HEK293 (cell line): ENCODE results near the gene CSRP1.

ENCODE experiments used
- CTCF ChIA-PET: fragments of 350-600 bp; formaldehyde crosslinking; extraction: SDS; loops from one replicate; lab custom pipeline; 2021; ENCODE audit warnings: antibody characterized with exemption; lab: Yijun Ruan, JAX
- POLR2A ChIA-PET: fragments of 300-600 bp; formaldehyde crosslinking; extraction: SDS; loops from one replicate; lab custom pipeline; 2020; ENCODE audit warnings: antibody characterized with exemption, inconsistent platforms; lab: Yijun Ruan, JAX
- H3K27ac ChIP-seq: fragments of 200-500 bp; sonication (Bioruptor generic); 2 replicates; pipeline ENCODE4 v1.5.1; 2014; ENCODE audit warnings: low read depth, low read length, control low read depth, inconsistent platforms; ENCODE audit errors: extremely low read depth
- H3K36me3 ChIP-seq, 2 experiments: fragments of 200-500 bp in 1 of 2; sonication (Bioruptor generic) in 1 of 2; 1 replicate in 1 of 2; 2 replicates in 1 of 2; pipeline ENCODE4 v1.5.1; 2014 to 2017; ENCODE audit warnings: inconsistent platforms in 2 of 2, low read length in 2 of 2; ENCODE audit not compliant: control insufficient read depth in 2 of 2, insufficient read depth in 1 of 2
- H3K4me1 ChIP-seq: fragments of 200-500 bp; sonication (Bioruptor generic); 2 replicates; pipeline ENCODE4 v1.5.1; 2014; ENCODE audit warnings: mild to moderate bottlenecking, low read length, inconsistent platforms; ENCODE audit not compliant: control insufficient read depth, insufficient read depth
- H3K4me3 ChIP-seq: 2 replicates; pipeline ENCODE4 v1.5.1; 2011; ENCODE audit warnings: low read depth, mild to moderate bottlenecking, control low read depth, low read length, moderate library complexity
- H3K9me3 ChIP-seq: fragments of 200-500 bp; sonication (Bioruptor generic); 2 replicates; pipeline ENCODE4 v1.5.1; 2014; ENCODE audit warnings: low read depth, low read length, inconsistent platforms; ENCODE audit not compliant: control insufficient read depth, insufficient read depth
- HOXA7 ChIP-seq: sonication (generic); formaldehyde crosslinking; IDR thresholded peaks from 2 replicates; pipeline ENCODE4 v1.8.1; 2022; ENCODE audit warnings: missing genetic modification reagents, borderline replicate concordance
- HOXD13 ChIP-seq: sonication (generic); formaldehyde crosslinking; IDR thresholded peaks from 2 replicates; pipeline ENCODE4 v1.8.0; 2022; ENCODE audit warnings: missing genetic modification reagents, borderline replicate concordance
- SCRT2 ChIP-seq: fragments of 450-650 bp; formaldehyde crosslinking; IDR thresholded peaks from 2 replicates; pipeline ENCODE4 v1.5.1; 2016; ENCODE audit warnings: missing biosample characterization, missing genetic modification characterization
- TCF7L2 ChIP-seq: IDR thresholded peaks from 2 replicates; pipeline ENCODE4 v1.6.1; 2011; ENCODE audit warnings: low read depth, mild to moderate bottlenecking, inconsistent platforms, low read length, moderate library complexity, borderline replicate concordance
- ZBTB1 ChIP-seq: fragments of 450-650 bp; formaldehyde crosslinking; IDR thresholded peaks from 2 replicates; pipeline ENCODE4 v1.5.1; 2016; ENCODE audit warnings: missing biosample characterization, missing genetic modification characterization
- ZNF184 ChIP-seq: fragments of 450-650 bp; IDR thresholded peaks from 2 replicates; pipeline ENCODE4 v1.5.1; 2018; ENCODE audit warnings: missing biosample characterization, mild to moderate bottlenecking, missing genetic modification characterization
- ZNF23 ChIP-seq: fragments of 450-650 bp; formaldehyde crosslinking; IDR thresholded peaks from 2 replicates; pipeline ENCODE4 v1.5.1; 2016; ENCODE audit warnings: missing biosample characterization, missing genetic modification characterization, borderline replicate concordance
- ZNF24 ChIP-seq: fragments of 450-650 bp; formaldehyde crosslinking; IDR thresholded peaks from 2 replicates; pipeline ENCODE4 v1.5.1; 2016; ENCODE audit warnings: missing biosample characterization, missing genetic modification characterization
- ZNF341 ChIP-seq: fragments of 450-650 bp; formaldehyde crosslinking; IDR thresholded peaks from 2 replicates; pipeline ENCODE4; 2016; ENCODE audit warnings: low read depth, missing biosample characterization, missing genetic modification characterization
- ZNF391 ChIP-seq: fragments of 450-650 bp; formaldehyde crosslinking; IDR thresholded peaks from 2 replicates; pipeline ENCODE4 v1.5.1; 2016; ENCODE audit warnings: low read depth, missing biosample characterization, missing genetic modification characterization, borderline replicate concordance
- ZNF426 ChIP-seq: fragments of 450-650 bp; formaldehyde crosslinking; IDR thresholded peaks from 2 replicates; pipeline ENCODE4 v1.5.1; 2017; ENCODE audit warnings: missing biosample characterization, missing genetic modification characterization, mild to moderate bottlenecking, inconsistent platforms, moderate library complexity
- ZNF549 ChIP-seq: fragments of 450-650 bp; IDR thresholded peaks from 2 replicates; pipeline ENCODE4 v1.5.1; 2018; ENCODE audit warnings: missing biosample characterization, missing genetic modification characterization, mild to moderate bottlenecking, inconsistent platforms, moderate library complexity
- ZNF624 ChIP-seq: fragments of 450-650 bp; formaldehyde crosslinking; IDR thresholded peaks from 2 replicates; pipeline ENCODE4 v1.5.1; 2017; ENCODE audit warnings: missing biosample characterization, missing genetic modification characterization
- ZNF654 ChIP-seq: fragments of 450-650 bp; formaldehyde crosslinking; IDR thresholded peaks from 2 replicates; pipeline ENCODE4 v1.5.1; 2016; ENCODE audit warnings: low read depth, missing biosample characterization, missing genetic modification characterization
- ZSCAN30 ChIP-seq: fragments of 450-650 bp; IDR thresholded peaks from 2 replicates; pipeline ENCODE4 v1.5.1; 2018; ENCODE audit warnings: missing biosample characterization, mild to moderate bottlenecking, missing genetic modification characterization, moderate library complexity
- TF ChIP-seq, protein P1 (sequence below): fragments of 450-650 bp; formaldehyde crosslinking; IDR thresholded peaks from 2 replicates; pipeline ENCODE4 v1.5.1; 2017; ENCODE audit warnings: missing biosample characterization, missing genetic modification characterization
- TF ChIP-seq, protein P2 (sequence below): fragments of 450-650 bp; formaldehyde crosslinking; IDR thresholded peaks from 2 replicates; pipeline ENCODE4 v1.5.1; 2016; ENCODE audit warnings: missing biosample characterization, missing genetic modification characterization
- TF ChIP-seq, protein P3 (sequence below): fragments of 450-650 bp; formaldehyde crosslinking; IDR thresholded peaks from 2 replicates; pipeline ENCODE4 v1.5.1; 2016; ENCODE audit warnings: missing biosample characterization, missing genetic modification characterization
- TF ChIP-seq, protein P4 (sequence below): fragments of 450-650 bp; formaldehyde crosslinking; IDR thresholded peaks from 2 replicates; pipeline ENCODE4 v1.5.1; 2016; ENCODE audit warnings: missing biosample characterization, missing genetic modification characterization
- TF ChIP-seq, protein P5 (sequence below): IDR thresholded peaks from 2 replicates; pipeline ENCODE4 v1.6.1; 2011; ENCODE audit warnings: mild to moderate bottlenecking, low read depth, low read length, borderline replicate concordance

Gene CSRP1

DNA sequence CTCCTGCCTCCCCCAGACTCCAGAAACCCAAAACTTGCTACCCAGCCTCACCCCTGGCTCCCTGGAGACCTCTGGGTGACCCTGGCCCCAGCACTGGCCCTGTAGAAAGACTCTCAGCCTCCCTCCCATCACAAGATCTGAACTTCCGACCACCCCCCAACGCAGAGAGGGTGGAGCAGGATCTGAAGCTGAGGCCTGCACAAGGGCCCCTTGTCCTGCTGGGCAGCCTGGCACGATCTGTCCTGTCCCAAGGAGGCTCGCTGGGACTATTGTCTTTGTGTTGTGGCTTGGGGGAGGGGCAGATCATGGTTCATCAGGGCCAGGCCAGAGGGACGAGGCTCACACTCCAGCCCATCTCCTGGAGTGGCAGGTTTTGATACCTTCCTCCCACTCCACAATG, 57.9 kb downstream of the CSRP1 start:
- TF ChIP-seq, protein P1, sequence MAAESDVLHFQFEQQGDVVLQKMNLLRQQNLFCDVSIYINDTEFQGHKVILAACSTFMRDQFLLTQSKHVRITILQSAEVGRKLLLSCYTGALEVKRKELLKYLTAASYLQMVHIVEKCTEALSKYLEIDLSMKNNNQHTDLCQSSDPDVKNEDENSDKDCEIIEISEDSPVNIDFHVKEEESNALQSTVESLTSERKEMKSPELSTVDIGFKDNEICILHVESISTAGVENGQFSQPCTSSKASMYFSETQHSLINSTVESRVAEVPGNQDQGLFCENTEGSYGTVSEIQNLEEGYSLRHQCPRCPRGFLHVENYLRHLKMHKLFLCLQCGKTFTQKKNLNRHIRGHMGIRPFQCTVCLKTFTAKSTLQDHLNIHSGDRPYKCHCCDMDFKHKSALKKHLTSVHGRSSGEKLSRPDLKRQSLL (tag by site-specific recombination) = no peak
- TF ChIP-seq TCF7L2 = no peak
- Histone ChIP-seq H3K36me3 (no peaks in the 10 kb centered on the region), H3K4me3 (no peak overlapping the region), H3K27ac (no peak overlapping the region), H3K4me1 (0 out of 2 replicates have a peak, but pooled peaks cover 6% of the 10 kb centered on the region), H3K9me3 (no peaks in the 10 kb centered on the region)
- POLR2A ChIA-PET = interaction anchor here (1.3 to 2.9 kb wide), 2 partner anchors 13 to 20 kb away, joined by 10 to 17 read pairs; partner anchors contain the start of gene PHLDA3
- CTCF ChIA-PET = interaction anchor here (0.9 to 7.4 kb wide), 14 partner anchors 11 to 378 kb away, joined by 3 to 129 read pairs (median 6); partner anchors contain the start of genes CSRP1 and PHLDA3

DNA sequence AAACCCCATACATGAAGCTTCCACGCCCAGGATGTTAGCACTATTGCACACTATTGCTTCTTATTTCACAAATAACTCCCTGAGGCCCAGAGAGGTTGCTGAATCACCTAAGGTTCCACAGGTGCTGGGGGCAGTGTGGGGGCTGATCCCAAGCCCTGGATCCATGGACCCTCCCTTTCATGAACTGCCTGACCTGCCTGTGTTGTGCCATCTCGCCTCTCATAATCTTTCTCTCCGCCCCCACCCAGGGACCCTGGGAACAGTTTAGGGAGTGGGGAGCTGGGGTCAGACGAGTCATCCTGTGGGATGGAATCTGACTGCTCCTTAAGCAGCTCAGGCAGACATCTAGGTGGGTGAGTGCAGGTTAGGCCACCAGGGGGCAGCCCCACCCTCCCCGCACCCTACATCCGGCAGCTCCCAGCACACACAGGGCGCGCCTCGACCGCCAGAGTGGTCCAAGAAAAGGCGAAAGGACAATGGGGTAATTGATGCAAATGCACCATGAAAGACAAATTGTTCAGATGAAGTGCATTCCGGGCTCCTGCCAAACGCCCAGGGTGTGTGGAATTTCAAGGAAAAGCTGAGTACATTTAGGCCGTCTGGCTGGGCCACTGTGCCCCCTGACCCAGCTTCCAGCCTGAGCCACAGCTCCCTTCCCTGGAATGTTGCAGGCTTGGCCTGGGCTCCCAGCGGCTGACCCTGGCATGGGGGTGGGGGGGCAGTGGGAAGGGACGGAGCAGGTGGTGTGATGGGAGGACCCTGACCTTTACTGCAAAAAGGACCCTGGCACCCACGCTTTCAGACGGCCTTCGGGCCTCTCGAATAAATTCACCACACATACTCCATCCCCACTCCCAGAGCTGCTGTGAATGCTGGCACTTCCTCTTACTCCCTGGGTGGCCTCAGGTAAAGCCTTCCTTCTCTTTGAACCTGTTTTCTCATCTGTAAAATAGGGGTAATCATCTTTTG, 58.7 kb downstream of the CSRP1 start:
- CTCF ChIA-PET = interaction anchor here (0.6 to 7.4 kb wide), 38 partner anchors 10 to 515 kb away, joined by 3 to 129 read pairs (median 4); partner anchors contain the start of genes CSRP1 and PHLDA3
- no peak overlapping the region for H3K4me3 ChIP-seq
- 0 out of 2 replicates have a peak, but pooled peaks cover 6% of the 10 kb centered on the region for H3K4me1 ChIP-seq
- H3K27ac ChIP-seq = no peak overlapping the region
- no peaks in the 10 kb centered on the region for H3K9me3 ChIP-seq
- POLR2A ChIA-PET = interaction anchor here (0.6 to 2.9 kb wide), 6 partner anchors 14 to 87 kb away, joined by 3 to 19 read pairs (median 6); partner anchors contain the start of gene PHLDA3
- no peaks in the 10 kb centered on the region for H3K36me3 ChIP-seq
- TF ChIP-seq ZNF184 (tag by site-specific recombination) = no peak
- TF ChIP-seq, protein P2, sequence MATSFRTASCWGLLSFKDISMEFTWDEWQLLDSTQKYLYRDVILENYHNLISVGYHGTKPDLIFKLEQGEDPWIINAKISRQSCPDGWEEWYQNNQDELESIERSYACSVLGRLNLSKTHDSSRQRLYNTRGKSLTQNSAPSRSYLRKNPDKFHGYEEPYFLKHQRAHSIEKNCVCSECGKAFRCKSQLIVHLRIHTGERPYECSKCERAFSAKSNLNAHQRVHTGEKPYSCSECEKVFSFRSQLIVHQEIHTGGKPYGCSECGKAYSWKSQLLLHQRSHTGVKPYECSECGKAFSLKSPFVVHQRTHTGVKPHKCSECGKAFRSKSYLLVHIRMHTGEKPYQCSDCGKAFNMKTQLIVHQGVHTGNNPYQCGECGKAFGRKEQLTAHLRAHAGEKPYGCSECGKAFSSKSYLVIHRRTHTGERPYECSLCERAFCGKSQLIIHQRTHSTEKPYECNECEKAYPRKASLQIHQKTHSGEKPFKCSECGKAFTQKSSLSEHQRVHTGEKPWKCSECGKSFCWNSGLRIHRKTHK (tag by site-specific recombination) = no peak
- no peak for TF ChIP-seq ZNF24 (tag by site-specific recombination)
- no peak for TF ChIP-seq ZNF23 (tag by site-specific recombination)
- TF ChIP-seq ZBTB1 (tag by site-specific recombination) = no peak
- no peak for TF ChIP-seq HOXD13
- TF ChIP-seq SCRT2 (tag by site-specific recombination) = peak; percentile 96
- no peak for TF ChIP-seq HOXA7
- TF ChIP-seq, protein P3, sequence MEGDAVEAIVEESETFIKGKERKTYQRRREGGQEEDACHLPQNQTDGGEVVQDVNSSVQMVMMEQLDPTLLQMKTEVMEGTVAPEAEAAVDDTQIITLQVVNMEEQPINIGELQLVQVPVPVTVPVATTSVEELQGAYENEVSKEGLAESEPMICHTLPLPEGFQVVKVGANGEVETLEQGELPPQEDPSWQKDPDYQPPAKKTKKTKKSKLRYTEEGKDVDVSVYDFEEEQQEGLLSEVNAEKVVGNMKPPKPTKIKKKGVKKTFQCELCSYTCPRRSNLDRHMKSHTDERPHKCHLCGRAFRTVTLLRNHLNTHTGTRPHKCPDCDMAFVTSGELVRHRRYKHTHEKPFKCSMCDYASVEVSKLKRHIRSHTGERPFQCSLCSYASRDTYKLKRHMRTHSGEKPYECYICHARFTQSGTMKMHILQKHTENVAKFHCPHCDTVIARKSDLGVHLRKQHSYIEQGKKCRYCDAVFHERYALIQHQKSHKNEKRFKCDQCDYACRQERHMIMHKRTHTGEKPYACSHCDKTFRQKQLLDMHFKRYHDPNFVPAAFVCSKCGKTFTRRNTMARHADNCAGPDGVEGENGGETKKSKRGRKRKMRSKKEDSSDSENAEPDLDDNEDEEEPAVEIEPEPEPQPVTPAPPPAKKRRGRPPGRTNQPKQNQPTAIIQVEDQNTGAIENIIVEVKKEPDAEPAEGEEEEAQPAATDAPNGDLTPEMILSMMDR (tag by site-specific recombination) = peak; percentile 66
- TF ChIP-seq ZNF549 (tag by site-specific recombination) = no peak
- TF ChIP-seq ZSCAN30 (tag by site-specific recombination) = 0 out of 2 replicates have a peak, but pooled peaks have one; percentile 16
- TF ChIP-seq, protein P4, sequence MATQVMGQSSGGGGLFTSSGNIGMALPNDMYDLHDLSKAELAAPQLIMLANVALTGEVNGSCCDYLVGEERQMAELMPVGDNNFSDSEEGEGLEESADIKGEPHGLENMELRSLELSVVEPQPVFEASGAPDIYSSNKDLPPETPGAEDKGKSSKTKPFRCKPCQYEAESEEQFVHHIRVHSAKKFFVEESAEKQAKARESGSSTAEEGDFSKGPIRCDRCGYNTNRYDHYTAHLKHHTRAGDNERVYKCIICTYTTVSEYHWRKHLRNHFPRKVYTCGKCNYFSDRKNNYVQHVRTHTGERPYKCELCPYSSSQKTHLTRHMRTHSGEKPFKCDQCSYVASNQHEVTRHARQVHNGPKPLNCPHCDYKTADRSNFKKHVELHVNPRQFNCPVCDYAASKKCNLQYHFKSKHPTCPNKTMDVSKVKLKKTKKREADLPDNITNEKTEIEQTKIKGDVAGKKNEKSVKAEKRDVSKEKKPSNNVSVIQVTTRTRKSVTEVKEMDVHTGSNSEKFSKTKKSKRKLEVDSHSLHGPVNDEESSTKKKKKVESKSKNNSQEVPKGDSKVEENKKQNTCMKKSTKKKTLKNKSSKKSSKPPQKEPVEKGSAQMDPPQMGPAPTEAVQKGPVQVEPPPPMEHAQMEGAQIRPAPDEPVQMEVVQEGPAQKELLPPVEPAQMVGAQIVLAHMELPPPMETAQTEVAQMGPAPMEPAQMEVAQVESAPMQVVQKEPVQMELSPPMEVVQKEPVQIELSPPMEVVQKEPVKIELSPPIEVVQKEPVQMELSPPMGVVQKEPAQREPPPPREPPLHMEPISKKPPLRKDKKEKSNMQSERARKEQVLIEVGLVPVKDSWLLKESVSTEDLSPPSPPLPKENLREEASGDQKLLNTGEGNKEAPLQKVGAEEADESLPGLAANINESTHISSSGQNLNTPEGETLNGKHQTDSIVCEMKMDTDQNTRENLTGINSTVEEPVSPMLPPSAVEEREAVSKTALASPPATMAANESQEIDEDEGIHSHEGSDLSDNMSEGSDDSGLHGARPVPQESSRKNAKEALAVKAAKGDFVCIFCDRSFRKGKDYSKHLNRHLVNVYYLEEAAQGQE (tag by site-specific recombination) = no peak
- TF ChIP-seq ZNF654 (tag by site-specific recombination) = peak; percentile 47
- TF ChIP-seq, protein P1 (tag by site-specific recombination) = no peak
- no peak for TF ChIP-seq ZNF426 (tag by site-specific recombination)
- TF ChIP-seq, protein P5, sequence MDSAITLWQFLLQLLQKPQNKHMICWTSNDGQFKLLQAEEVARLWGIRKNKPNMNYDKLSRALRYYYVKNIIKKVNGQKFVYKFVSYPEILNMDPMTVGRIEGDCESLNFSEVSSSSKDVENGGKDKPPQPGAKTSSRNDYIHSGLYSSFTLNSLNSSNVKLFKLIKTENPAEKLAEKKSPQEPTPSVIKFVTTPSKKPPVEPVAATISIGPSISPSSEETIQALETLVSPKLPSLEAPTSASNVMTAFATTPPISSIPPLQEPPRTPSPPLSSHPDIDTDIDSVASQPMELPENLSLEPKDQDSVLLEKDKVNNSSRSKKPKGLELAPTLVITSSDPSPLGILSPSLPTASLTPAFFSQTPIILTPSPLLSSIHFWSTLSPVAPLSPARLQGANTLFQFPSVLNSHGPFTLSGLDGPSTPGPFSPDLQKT = no peak
- no peak for TF ChIP-seq ZNF341 (tag by site-specific recombination)
- no peak for TF ChIP-seq ZNF391
- no peak for TF ChIP-seq ZNF624 (tag by site-specific recombination)
